ENCODE results near the gene EEPD1.

The EEPD1 gene

GRCh38 chr7:36283181-36283580, 130.1 kb downstream of the EEPD1 start:
- DNase-seq = no peak

- peak; percentile 95 for DNase-seq
These were observed 130.7 kb downstream of the EEPD1 start for GRCh38 chr7:36283711-36284130.

GRCh38 chr7:36284456-36285090, 131.5 kb downstream of the EEPD1 start:
- peak; percentile 55 for DNase-seq

- DNase-seq = no peak
These were observed 132.2 kb downstream of the EEPD1 start for GRCh38 chr7:36285276-36285675.

GRCh38 chr7:36286226-36286625, 133.2 kb downstream of the EEPD1 start:
- peak; percentile 34 for DNase-seq

GRCh38 chr7:36286688-36287087, 133.6 kb downstream of the EEPD1 start:
- no peak for DNase-seq

- peak; percentile 57 for DNase-seq
These were observed 134.6 kb downstream of the EEPD1 start for GRCh38 chr7:36287371-36288241.

- DNase-seq = no peak
These were observed 135.4 kb downstream of the EEPD1 start for GRCh38 chr7:36288501-36288900.

- DNase-seq = no peak
These were observed 137.0 kb downstream of the EEPD1 start for GRCh38 chr7:36289833-36290661.

- peak; percentile 90 for DNase-seq
These were observed 138.6 kb downstream of the EEPD1 start for GRCh38 chr7:36291387-36292316.

GRCh38 chr7:36295090-36295489, 142.0 kb downstream of the EEPD1 start:
- DNase-seq = no peak

- no peak for DNase-seq
These were observed 143.2 kb downstream of the EEPD1 start for GRCh38 chr7:36296284-36296683.

GRCh38 chr7:36297364-36298009, 144.4 kb downstream of the EEPD1 start:
- DNase-seq = no peak

GRCh38 chr7:36298106-36298505, 145.1 kb downstream of the EEPD1 start:
- DNase-seq = no peak

GRCh38 chr7:36299223-36299774, 146.2 kb downstream of the EEPD1 start:
- no peak for DNase-seq

- no peak for DNase-seq
These were observed 146.8 kb downstream of the EEPD1 start for GRCh38 chr7:36299823-36300341.

GRCh38 chr7:36300696-36301350, 147.8 kb downstream of the EEPD1 start:
- DNase-seq = no peak

GRCh38 chr7:36301914-36302771, 149.1 kb downstream of the EEPD1 start:
- no peak for DNase-seq
